Aorta (tissue), 5 donors: ENCODE measurements around the gene TBC1D3I. TPM values are rescaled to one million over a fixed set of nuclear protein-coding genes. Genes with fewer than 3 reads are reported as not detected.
"Not testable (repeated sequence)": the region's sequence is repeated elsewhere in the genome, so short reads cannot be mapped to it uniquely, and the experiment has no call there.

Source experiments
- ATAC-seq: fragments of 200-7000 bp; cut with Tn5 transposase; one replicate; pipeline ENCODE4 v1.9.1; 2022; ENCODE audit warnings: moderate library complexity; ENCODE audit not compliant: low FRiP score
- DNase-seq, 2 donors: peaks; one replicate each; pipeline ENCODE4 v3.0.0-alpha.2; 2020
- H3K27ac ChIP-seq, 2 donors: one replicate each; pipeline ENCODE4 v1.5.1; 2013; ENCODE audit warnings: low read length in 2 of 2, mild to moderate bottlenecking in 2 of 2, moderate library complexity in 2 of 2, control low read depth in 1 of 2, inconsistent platforms in 1 of 2, low read depth in 1 of 2
- H3K27me3 ChIP-seq, 2 donors: one replicate each; pipeline ENCODE4 v1.6.1; 2013; ENCODE audit warnings: control low read depth in 1 of 2, low read length in 1 of 2, mild to moderate bottlenecking in 1 of 2, moderate library complexity in 1 of 2; ENCODE audit not compliant: insufficient read depth in 2 of 2, control insufficient read depth in 1 of 2
- H3K36me3 ChIP-seq, 2 donors: one replicate each; pipeline ENCODE4 v1.6.1; 2013; ENCODE audit warnings: control low read depth in 1 of 2, low read length in 1 of 2, mild to moderate bottlenecking in 1 of 2; ENCODE audit not compliant: insufficient read depth in 2 of 2, control insufficient read depth in 1 of 2
- H3K4me1 ChIP-seq, 2 donors: one replicate each; pipeline ENCODE4 v1.6.1; 2013; ENCODE audit warnings: low read length in 2 of 2, control low read depth in 1 of 2, mild to moderate bottlenecking in 1 of 2, moderate library complexity in 1 of 2; ENCODE audit not compliant: insufficient read depth in 2 of 2, control insufficient read depth in 1 of 2
- H3K4me3 ChIP-seq, 2 donors: one replicate each; pipeline ENCODE4 v1.5.1; 2013; ENCODE audit warnings: low read length in 2 of 2, control low read depth in 1 of 2, mild to moderate bottlenecking in 1 of 2
- H3K9me3 ChIP-seq: one replicate; pipeline ENCODE4 v1.6.1; 2013; ENCODE audit warnings: mild to moderate bottlenecking, low read length; ENCODE audit not compliant: control insufficient read depth
- WGBS, 2 donors: extraction: QIAGEN DNeasy Blood & Tissue Kit; methylation state at CpG; one replicate each; pipeline ENCODE4 v1.1.7; 2013; 5-methylcytosine and 5-hydroxymethylcytosine counted together
- intact Hi-C, 2 donors: fragments of 100-400 bp; cut with DNase I; formaldehyde crosslinking; loops; one replicate each; pipeline versions ENCODE4 v1.14.2 to v1.15.0; 2022
- polyA plus RNA-seq, 2 donors: library from polyadenylated mRNA; stranded (reverse); fragments of 200-250 nt; gene quantifications; one replicate each; pipeline ENCODE4 v1.2.3, GENCODE V29; 2013
- total RNA-seq, 2 donors: library from RNA; stranded (reverse); fragmentation: NEBNext Ultra II Directional; extraction: Animal tissue kit (Norgen Biotek cat#: 25700); gene quantifications; one replicate each; pipeline ENCODE4 v1.2.1, GENCODE V29; 2021
- donor health status: healthy with polysubstance abuse.
- donor health status: Bipolar disorder and iron deficiency.
- donor health status: DM: no; HTN: no; CAD: no.
- donor health status: DM: no; HTN: no; CAD: no.
- donor health status: DM: yes; HTN: yes; CAD: no.

Gene TBC1D3I
- total and polyA plus RNA-seq, 4 donors: 0.75 to 2.6 (median 1.1) TPM; not detected in 1

DNA sequence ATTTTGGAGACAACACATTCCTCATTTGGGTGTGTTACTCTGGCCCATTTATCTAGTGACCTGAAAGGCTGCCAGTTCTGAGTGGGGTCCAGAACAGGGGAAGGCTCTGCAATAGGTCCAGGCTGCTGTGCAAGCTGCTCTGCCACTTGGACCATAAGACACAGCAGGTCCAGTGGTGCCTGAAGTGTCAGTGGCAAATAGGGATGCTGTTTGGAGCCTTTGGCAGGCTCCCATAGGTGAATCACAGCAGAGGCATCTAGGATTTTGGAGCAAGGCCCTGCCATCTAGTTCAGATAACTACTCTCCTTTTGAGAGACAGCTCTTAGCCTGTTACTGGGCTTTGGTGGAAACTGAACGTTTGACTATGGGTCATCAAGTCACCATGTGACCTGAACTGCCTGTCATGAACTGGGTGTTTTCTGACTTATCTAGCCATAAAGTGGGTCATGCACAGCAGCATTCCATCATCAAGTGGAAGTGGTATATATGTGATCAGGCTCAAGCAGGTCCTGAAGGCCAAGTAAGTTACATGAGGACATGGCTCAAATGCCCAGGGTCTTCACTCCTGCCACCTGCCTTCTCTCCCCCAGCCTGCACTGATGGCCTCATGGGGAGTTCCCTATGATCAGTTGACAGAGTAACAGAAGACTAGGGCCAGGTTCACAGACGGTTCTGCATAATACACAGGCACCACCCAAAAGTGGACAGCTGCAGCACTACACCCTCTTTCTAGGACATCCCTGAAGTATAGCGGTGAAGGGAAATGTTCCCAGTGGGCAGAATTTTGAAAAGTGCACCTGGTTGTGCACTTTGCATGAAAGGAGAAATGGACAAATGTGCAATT is 43.4 kb downstream of the TBC1D3I start:
- H3K36me3 ChIP-seq, intact Hi-C loops, ATAC-seq, DNase-seq, H3K4me3 ChIP-seq, H3K27me3 ChIP-seq, H3K9me3 ChIP-seq, H3K27ac ChIP-seq, H3K4me1 ChIP-seq: not testable (repeated sequence)
- 64 to 75% methylated on average over 3 of the region's 3 CpGs for WGBS, 2 donors

DNA sequence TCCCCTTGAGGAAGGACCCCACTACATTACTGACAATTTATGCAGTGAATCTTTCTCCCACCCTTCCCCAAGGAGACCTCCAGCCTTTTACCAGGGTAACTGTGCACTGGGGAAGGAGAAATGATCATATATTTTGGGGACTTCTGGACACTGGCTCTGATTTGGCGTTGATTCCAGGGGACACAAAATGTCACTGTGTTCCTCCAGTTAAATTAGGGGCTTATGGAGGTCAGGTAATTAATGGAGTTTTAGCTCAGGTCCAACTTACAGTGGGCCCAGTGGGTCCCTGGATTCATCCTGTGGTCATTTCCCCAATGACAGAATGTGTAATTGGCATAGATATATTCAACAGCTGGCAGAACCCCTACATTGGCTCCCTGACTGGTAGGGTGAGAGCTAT is 44.8 kb downstream of the TBC1D3I start:
- H3K4me3 ChIP-seq, H3K27ac ChIP-seq, H3K27me3 ChIP-seq, DNase-seq, intact Hi-C loops, H3K4me1 ChIP-seq, H3K36me3 ChIP-seq, ATAC-seq, H3K9me3 ChIP-seq: not testable (repeated sequence)
- WGBS, 2 donors: 93 to 96% methylated on average over 1 of the region's 1 CpG

DNA sequence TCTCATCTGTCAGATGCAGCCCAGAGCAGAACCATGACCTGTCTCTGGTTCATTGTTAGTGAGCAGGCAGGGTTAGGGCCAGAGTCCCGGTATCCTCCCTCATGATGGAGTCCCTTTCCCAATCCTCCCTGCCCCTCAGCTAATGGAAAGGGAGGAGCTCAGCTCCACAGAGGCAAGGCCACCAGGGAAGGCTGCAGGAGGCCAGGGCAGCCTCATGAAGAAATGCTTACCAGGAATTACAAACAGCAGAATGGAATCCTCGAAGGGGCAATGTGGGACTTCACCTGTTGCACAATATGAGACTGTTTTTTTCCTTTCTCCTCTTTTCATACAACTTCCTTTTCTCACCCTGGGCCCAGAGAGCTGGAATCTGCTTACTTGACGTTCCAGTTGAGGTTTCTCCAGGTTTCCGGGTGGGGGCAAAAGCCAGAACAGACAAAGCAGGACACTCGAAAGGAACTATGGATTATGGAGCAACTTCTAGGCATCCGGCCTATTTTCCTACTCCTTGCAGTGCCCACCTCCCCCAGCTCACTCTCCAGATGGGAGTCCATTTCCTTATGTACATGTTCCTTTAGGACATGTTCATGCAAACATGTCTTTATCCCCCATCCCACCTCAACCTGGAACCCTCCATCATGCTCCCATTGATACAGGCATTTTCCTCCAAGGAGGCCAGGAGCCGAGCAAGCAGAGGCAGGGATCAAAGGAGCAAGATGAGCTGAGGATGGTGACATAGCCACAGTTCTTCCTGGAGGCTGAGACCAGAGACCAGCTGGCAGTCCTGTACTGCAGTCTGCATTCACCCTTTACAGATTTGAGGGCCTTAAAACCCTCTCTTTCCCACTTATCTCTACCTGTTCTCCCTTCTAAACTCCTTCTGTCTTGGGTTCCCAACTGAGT is 48.7 kb downstream of the TBC1D3I start:
- H3K4me3 ChIP-seq, H3K27me3 ChIP-seq, DNase-seq, H3K9me3 ChIP-seq, intact Hi-C loops, H3K4me1 ChIP-seq, H3K36me3 ChIP-seq, ATAC-seq, H3K27ac ChIP-seq: not testable (repeated sequence)
- 81 to 90% methylated on average over 7 of the region's 7 CpGs for WGBS, 2 donors

DNA sequence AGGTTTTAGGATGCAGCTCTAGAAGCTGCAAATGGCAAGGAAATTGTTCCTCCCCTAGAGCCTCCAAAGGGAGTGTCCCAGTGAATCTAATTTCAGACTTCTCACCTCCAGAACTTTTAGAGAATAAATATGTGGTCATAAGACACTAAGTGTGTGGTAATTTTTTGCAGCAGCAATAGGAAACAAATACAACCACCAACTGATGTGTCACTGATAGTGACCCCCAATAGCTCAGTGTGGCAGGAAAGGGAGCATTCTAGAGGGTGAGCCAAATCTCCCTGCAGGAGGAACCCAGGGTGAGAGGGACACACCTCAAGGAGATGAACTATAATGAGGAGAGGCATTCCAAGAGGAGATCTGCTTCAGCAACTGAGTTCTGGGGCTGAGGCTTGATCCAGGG is 49.5 kb downstream of the TBC1D3I start:
- Histone ChIP-seq H3K4me1 (no peaks in the 10 kb centered on the region), H3K4me3 (no peak overlapping the region), H3K9me3 (no peaks in the 10 kb centered on the region), H3K36me3 (no peaks in the 10 kb centered on the region), H3K27ac (no peak overlapping the region), H3K27me3 (no peaks in the 10 kb centered on the region)
- DNase-seq: no peak
- intact Hi-C loops: no loop called here
- no peak for ATAC-seq

DNA sequence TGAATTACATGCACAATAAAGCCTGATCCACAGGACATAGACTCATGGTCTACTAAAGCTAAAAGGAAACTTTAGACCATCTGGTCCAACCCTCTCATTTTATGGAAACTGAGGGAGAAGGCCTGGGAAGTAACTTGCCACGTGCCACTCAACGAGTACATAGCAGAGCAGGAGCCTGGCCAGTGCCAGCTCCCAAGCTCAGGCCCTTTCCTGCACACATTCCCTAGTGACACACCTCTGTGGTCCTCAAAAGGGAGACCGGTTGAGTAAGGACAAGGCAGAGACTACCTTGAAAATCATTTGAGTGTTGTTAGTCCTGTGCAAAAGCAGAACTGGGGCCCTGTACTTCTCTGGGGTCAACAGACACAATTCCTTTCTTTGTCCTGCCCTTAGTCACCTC is 50.7 kb downstream of the TBC1D3I start:
- WGBS, 2 donors: 67 to 72% methylated on average over 3 of the region's 3 CpGs
- no peak overlapping the region for H3K27ac ChIP-seq
- H3K36me3 ChIP-seq: no peaks in the 10 kb centered on the region

DNA sequence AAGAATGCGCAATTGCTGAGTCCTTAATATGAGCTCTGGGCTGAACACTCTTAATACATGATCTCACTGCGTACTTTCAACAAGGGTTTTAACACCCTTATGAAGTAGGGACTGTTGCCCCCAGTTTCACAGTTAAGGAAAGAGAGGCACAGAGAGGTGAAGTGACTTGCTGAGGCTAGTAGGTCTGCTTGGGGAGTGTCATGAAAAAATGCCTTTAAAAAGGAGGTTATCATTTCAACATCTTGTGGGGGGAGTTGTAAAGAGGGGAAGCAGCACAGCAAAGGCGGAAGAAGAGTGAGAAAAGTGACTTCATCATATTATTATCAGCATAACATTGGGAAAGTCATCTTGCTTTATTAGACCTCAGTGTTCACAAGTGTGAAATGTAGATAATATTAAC is 51.4 kb downstream of the TBC1D3I start:
- H3K27ac ChIP-seq: no peak overlapping the region
- H3K4me3 ChIP-seq: no peak overlapping the region
- H3K36me3 ChIP-seq: no peaks in the 10 kb centered on the region
- no peak for ATAC-seq
- H3K27me3 ChIP-seq: no peaks in the 10 kb centered on the region
- no peaks in the 10 kb centered on the region for H3K9me3 ChIP-seq
- DNase-seq: no peak
- intact Hi-C loops: no loop called here
- no peaks in the 10 kb centered on the region for H3K4me1 ChIP-seq
- 86 to 93% methylated on average over 3 of the region's 3 CpGs for WGBS, 2 donors

More for the DNA sequence above, 50.7 kb downstream of the TBC1D3I start:
- Histone ChIP-seq H3K4me1 (no peaks in the 10 kb centered on the region), H3K27me3 (no peaks in the 10 kb centered on the region), H3K4me3 (no peak overlapping the region), H3K9me3 (no peaks in the 10 kb centered on the region)
- intact Hi-C loops: no loop called here
- ATAC-seq: no peak
- no peak for DNase-seq

DNA sequence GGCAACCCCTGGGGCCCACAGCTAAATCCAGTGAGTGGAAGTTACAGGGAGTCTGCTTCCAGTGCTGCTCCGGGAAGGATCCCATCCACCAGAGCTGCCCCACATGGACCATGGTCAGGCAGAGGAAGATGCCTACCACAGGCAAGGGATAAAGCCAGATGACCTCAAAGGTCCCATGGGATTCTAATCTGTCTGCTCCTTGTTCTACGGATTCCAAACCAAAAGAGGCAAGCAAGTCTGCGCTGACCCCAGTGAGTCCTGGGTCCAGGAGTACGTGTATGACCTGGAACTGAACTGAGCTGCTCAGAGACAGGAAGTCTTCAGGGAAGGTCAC is 52.1 kb downstream of the TBC1D3I start:
- intact Hi-C loops: no loop called here
- ATAC-seq: no peak
- no peak overlapping the region for H3K4me3 ChIP-seq
- no peak for DNase-seq
- H3K36me3 ChIP-seq: no peaks in the 10 kb centered on the region
- H3K27ac ChIP-seq: no peak overlapping the region
- H3K9me3 ChIP-seq: no peaks in the 10 kb centered on the region
- no peaks in the 10 kb centered on the region for H3K27me3 ChIP-seq
- H3K4me1 ChIP-seq: no peaks in the 10 kb centered on the region
- 28 to 33% methylated on average over 4 of the region's 4 CpGs for WGBS, 2 donors

DNA sequence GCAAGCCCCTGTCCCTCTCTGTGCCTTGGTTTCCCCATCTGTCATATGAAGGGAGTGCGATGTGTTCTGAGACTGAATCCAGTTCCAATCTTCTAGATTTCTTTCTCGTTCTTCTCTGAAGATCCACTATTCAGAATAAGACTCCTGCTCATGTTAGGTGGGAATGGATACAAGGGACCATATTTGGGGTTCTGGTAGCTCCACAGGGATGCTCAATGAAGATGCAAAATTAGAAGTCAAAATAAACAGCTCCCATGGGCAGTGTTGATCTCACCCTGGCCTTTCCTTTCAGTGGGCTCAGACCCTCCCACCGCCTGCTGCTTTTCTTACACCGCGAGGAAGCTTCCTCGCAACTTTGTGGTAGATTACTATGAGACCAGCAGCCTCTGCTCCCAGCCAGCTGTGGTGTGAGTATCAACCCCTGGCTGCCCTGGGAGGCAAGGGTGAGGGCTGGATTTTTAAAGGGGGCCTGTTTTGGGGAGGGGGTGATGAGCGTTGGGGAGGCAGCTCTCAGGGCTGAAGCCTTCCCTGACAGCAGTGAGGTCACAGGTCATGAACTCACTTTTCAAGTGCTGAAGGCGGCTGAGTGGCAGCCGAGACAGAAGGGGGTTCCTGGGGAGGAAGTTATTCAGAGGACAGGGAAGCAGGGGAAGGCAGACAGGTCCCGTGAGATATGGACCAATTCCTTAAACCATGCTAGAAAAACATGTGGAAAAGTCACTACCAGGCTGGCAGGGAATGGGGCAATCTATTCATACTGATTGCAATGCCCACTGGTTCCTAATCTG is 52.7 kb downstream of the TBC1D3I start:
- H3K4me1 ChIP-seq, DNase-seq, ATAC-seq, H3K27ac ChIP-seq, H3K9me3 ChIP-seq, H3K27me3 ChIP-seq, H3K36me3 ChIP-seq, intact Hi-C loops, H3K4me3 ChIP-seq: not testable (repeated sequence)
- WGBS, 2 donors: 19 to 29% methylated on average over 7 to 9 of the region's 10 CpGs
